Smooth muscle cell (in vitro differentiated cells): ENCODE results near the gene RIBC1. TPM values are rescaled to one million over a fixed set of nuclear protein-coding genes. Genes with fewer than 3 reads are reported as not detected.

Experiments used
- DNase-seq: peaks from one replicate; lab custom pipeline; 2025; ENCODE audit not compliant: unreplicated experiment; lab: John Stamatoyannopoulos, UW
- H2AFZ ChIP-seq: fragments of 200-600 bp; sonication (generic); 2 replicates; pipeline ENCODE4 v1.6.0; 2016; ENCODE audit warnings: antibody characterized with exemption, low read depth, mild to moderate bottlenecking
- H3F3A ChIP-seq: fragments of 200-600 bp; sonication (generic); 2 replicates; pipeline ENCODE4 v1.6.0; 2017; ENCODE audit warnings: antibody characterized with exemption, low read depth
- H3K27ac ChIP-seq: fragments of 200-600 bp; sonication (generic); 2 replicates; pipeline ENCODE4 v1.5.1; 2016; ENCODE audit warnings: low read depth, mild to moderate bottlenecking
- H3K27me3 ChIP-seq: fragments of 200-600 bp; sonication (generic); 2 replicates; pipeline ENCODE4 v1.6.1; 2016; ENCODE audit warnings: low read depth, mild to moderate bottlenecking
- H3K36me3 ChIP-seq: fragments of 200-600 bp; sonication (generic); 2 replicates; pipeline ENCODE4 v1.5.1; 2016; ENCODE audit warnings: low read depth
- H3K4me1 ChIP-seq: fragments of 200-600 bp; sonication (generic); 2 replicates; pipeline ENCODE4 v1.5.1; 2016; ENCODE audit warnings: low read depth
- H3K4me2 ChIP-seq: fragments of 200-600 bp; sonication (generic); 2 replicates; pipeline ENCODE4 v1.6.0; 2016; ENCODE audit warnings: mild to moderate bottlenecking
- H3K4me3 ChIP-seq: fragments of 200-600 bp; sonication (generic); 2 replicates; pipeline ENCODE4 v1.5.1; 2016; ENCODE audit warnings: mild to moderate bottlenecking
- H3K79me2 ChIP-seq: fragments of 200-600 bp; sonication (generic); 2 replicates; pipeline ENCODE4 v1.6.0; 2016; ENCODE audit warnings: low read depth, mild to moderate bottlenecking
- H3K9ac ChIP-seq: fragments of 200-600 bp; sonication (generic); 2 replicates; pipeline ENCODE4 v1.6.0; 2016; ENCODE audit warnings: low read depth
- H3K9me3 ChIP-seq: fragments of 200-600 bp; sonication (generic); replicated peaks from 2 replicates; pipeline ENCODE4 v1.5.1; 2016; ENCODE audit warnings: low read depth
- H4K20me1 ChIP-seq: fragments of 200-600 bp; sonication (generic); 2 replicates; pipeline ENCODE4 v1.6.0; 2016; ENCODE audit warnings: low read depth
- WGBS: methylation state at CpG from one replicate; pipeline ENCODE4 v1.1.7; 2016; ENCODE audit warnings: low lambda C conversion rate; 5-methylcytosine and 5-hydroxymethylcytosine counted together
- microRNA-seq: library from miRNA; unstranded; fragments of <30 nt; microRNA quantifications from one replicate; pipeline ENCODE4, GENCODE V29; 2016; ENCODE audit warnings: borderline number of aligned reads
- polyA plus RNA-seq: library from polyadenylated mRNA; unstranded; fragments of >200 nt; fragmentation: Nextera tagmentation; extraction: Ambion mirVana; gene quantifications from 2 replicates; pipeline ENCODE4 v1.2.1, GENCODE V29; 2016
- small RNA-seq: library from RNA; depleted of rRNA; stranded (forward); fragments of <200 nt; gene quantifications from one replicate; pipeline ENCODE3, GENCODE V24; 2014
- total RNA-seq: library from RNA; depleted of rRNA; stranded (reverse); fragments of >200 nt; gene quantifications from 2 replicates; pipeline ENCODE4 v1.2.3, GENCODE V29; 2014
- TF ChIP-seq, protein P1 (sequence below): fragments of 200-600 bp; sonication (generic); IDR thresholded peaks from 2 replicates; pipeline ENCODE4 v1.5.1; 2017; ENCODE audit warnings: borderline replicate concordance, mild to moderate bottlenecking, antibody characterized with exemption; ENCODE audit not compliant: insufficient read depth, poor library complexity, severe bottlenecking

RIBC1 gene
- total and polyA plus RNA-seq, 2 experiments from 2014 or later = 0.16 to 1.4 TPM

DNA sequence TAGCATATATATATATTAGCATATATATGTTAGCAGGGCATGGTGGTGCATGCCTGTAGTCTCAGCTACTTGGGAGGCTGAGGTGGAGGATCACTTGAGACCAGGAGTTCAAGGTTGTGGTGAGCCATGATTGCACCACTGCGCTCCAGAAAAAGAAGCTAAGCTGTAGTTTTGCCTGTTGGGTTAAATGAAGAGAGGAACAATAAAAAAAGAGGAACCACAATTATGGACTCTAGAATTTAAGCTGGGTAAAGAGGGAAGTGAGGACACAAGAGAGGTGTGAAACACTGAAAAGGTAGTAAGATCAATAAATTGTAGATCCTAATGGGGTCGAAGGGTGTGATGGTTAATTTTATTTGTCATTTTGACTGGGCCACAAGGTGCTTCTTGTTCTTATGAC lies 52.0 kb downstream of the RIBC1 start:
- 82% methylated on average over 2 of the region's 2 CpGs for WGBS
- Histone ChIP-seq H3K27ac (no peak overlapping the region), H3K36me3 (no peaks in the 10 kb centered on the region), H3K9ac (no peak overlapping the region), H3K4me3 (no peak overlapping the region), H3K4me2 (no peak overlapping the region), H3K4me1 (no peaks in the 10 kb centered on the region), H3K9me3 (no peaks in the 10 kb centered on the region), H3F3A (no peaks in the 10 kb centered on the region), H3K27me3 (no peaks in the 10 kb centered on the region), H3K79me2 (no peaks in the 10 kb centered on the region), H4K20me1 (no peaks in the 10 kb centered on the region), H2AFZ (no peak overlapping the region)
- TF ChIP-seq, protein P1, sequence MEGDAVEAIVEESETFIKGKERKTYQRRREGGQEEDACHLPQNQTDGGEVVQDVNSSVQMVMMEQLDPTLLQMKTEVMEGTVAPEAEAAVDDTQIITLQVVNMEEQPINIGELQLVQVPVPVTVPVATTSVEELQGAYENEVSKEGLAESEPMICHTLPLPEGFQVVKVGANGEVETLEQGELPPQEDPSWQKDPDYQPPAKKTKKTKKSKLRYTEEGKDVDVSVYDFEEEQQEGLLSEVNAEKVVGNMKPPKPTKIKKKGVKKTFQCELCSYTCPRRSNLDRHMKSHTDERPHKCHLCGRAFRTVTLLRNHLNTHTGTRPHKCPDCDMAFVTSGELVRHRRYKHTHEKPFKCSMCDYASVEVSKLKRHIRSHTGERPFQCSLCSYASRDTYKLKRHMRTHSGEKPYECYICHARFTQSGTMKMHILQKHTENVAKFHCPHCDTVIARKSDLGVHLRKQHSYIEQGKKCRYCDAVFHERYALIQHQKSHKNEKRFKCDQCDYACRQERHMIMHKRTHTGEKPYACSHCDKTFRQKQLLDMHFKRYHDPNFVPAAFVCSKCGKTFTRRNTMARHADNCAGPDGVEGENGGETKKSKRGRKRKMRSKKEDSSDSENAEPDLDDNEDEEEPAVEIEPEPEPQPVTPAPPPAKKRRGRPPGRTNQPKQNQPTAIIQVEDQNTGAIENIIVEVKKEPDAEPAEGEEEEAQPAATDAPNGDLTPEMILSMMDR = no peak
- DNase-seq = no peak

DNA sequence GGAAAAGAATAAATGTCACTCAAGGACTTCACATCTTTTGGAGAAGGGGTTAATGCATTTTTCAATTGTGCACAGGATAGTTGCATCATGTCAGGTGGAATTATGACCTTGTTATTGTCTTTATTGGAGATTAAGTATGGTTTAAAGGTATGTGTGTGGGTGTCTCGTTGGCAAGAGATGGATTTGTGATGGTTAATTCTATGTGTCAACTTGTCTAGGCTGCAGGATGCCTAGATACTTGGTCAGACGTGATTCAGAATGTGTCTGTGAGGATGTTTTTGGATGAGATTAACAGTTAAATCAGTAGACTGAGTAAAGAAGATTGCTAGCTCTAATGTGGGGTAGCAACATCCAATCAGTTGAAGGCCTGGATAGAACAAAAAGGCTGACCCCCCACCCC lies 53.7 kb downstream of the RIBC1 start:
- Histone ChIP-seq H3K79me2 (no peaks in the 10 kb centered on the region), H3K9me3 (no peaks in the 10 kb centered on the region), H3F3A (no peaks in the 10 kb centered on the region), H3K9ac (no peak overlapping the region), H4K20me1 (no peaks in the 10 kb centered on the region), H3K27ac (peak overlapping the region; percentile 55), H3K4me3 (no peak overlapping the region), H2AFZ (no peak overlapping the region), H3K4me2 (no peak overlapping the region), H3K4me1 (no peaks in the 10 kb centered on the region), H3K27me3 (no peaks in the 10 kb centered on the region), H3K36me3 (no peaks in the 10 kb centered on the region)
- TF ChIP-seq, protein P1 = no peak
- DNase-seq = no peak
- WGBS = 34% methylated on average over 2 of the region's 2 CpGs

DNA sequence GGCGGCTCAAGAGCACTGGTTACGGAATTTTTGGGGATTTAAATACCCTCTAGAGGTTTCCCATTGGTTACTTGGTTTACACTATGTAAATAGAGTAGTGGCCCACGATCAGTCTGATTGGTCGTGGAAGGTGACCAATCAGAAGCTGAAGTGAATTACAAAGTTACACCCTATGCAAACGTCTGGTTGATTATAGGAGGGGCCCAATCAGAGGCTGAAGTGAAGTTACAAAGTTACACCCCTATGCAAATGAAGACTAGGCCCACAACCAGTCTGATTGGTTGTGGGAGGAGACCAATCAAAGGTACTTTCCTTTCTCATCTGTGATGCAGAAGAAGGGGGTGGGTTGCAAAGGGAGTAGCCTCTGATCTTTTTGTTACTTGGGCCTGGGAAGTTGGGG lies 56.6 kb downstream of the RIBC1 start:
- Histone ChIP-seq H2AFZ (no peak overlapping the region), H3F3A (no peaks in the 10 kb centered on the region), H3K27me3 (no peaks in the 10 kb centered on the region), H4K20me1 (no peaks in the 10 kb centered on the region), H3K9me3 (no peaks in the 10 kb centered on the region), H3K4me2 (no peak overlapping the region), H3K4me1 (no peaks in the 10 kb centered on the region), H3K79me2 (no peaks in the 10 kb centered on the region), H3K4me3 (no peak overlapping the region), H3K36me3 (no peaks in the 10 kb centered on the region), H3K27ac (no peak overlapping the region), H3K9ac (no peak overlapping the region)
- TF ChIP-seq, protein P1 = no peak
- DNase-seq = no peak
- WGBS = 72% methylated on average over 5 of the region's 5 CpGs

Small RNA genes within 50 kb of the gene (microRNA-seq; reads per million reads assigned to microRNA genes)
- gene MIR6857 = 1.8 reads per million

Small RNA genes within 50 kb of the gene (small RNA-seq; reads per million reads assigned to genes)
- gene MIR6857 = not detected
- not detected for gene VTRNA3-1P

Other genes with a start within 250 kb of the RIBC1 start
- gene KDM5C, start 197.7 kb upstream of the RIBC1 start, total RNA-seq = 183 and 191 TPM in 2 replicates
- gene KDM5C, start 197.7 kb upstream of the RIBC1 start, polyA plus RNA-seq = 78.7 and 80.2 TPM in 2 replicates
- gene IQSEC2, start 141.3 kb upstream of the RIBC1 start, total RNA-seq = 3.8 and 6.9 TPM in 2 replicates
- 4.2 and 5.2 TPM in 2 replicates for gene IQSEC2, start 141.3 kb upstream of the RIBC1 start, polyA plus RNA-seq
- 19.7 and 22.2 TPM in 2 replicates for gene SMC1A, start 219 bp upstream of the RIBC1 start, total RNA-seq
- gene SMC1A, start 219 bp upstream of the RIBC1 start, polyA plus RNA-seq = 18.1 and 18.3 TPM in 2 replicates
- 42.4 and 48.6 TPM in 2 replicates for gene HSD17B10, start 11.5 kb downstream of the RIBC1 start, total RNA-seq
- 90.0 and 92.2 TPM in 2 replicates for gene HSD17B10, start 11.5 kb downstream of the RIBC1 start, polyA plus RNA-seq